A549 (cell line): ENCODE results near the gene ULK4. TPM values are rescaled to one million over a fixed set of nuclear protein-coding genes. Genes with fewer than 3 reads are reported as not detected.
"Not testable (repeated sequence)": the region's sequence is repeated elsewhere in the genome, so short reads cannot be mapped to it uniquely, and the experiment has no call there.

ENCODE experiments used
- ATAC-seq, 2 experiments: fragments of 200-7000 bp in 1 of 2; fragments of >200 bp in 1 of 2; cut with Nextera tagmentation in 1 of 2; cut with Tn5 transposase in 1 of 2; 3 replicates each; pipeline versions ENCODE4 v1.8.0 to v1.9.1; 2018 to 2020; ENCODE audit warnings: mild to moderate bottlenecking in 1 of 2, moderate library complexity in 1 of 2
- CTCF ChIA-PET: fragments of 300-600 bp; sonication (Branson Sonifier 250); formaldehyde crosslinking; extraction: SDS; loops from one replicate; lab custom pipeline; 2021; ENCODE audit warnings: antibody characterized with exemption, inconsistent platforms; lab: Yijun Ruan, JAX
- POLR2A ChIA-PET: fragments of 350-600 bp; formaldehyde crosslinking; extraction: SDS; loops from one replicate; lab custom pipeline; 2021; ENCODE audit warnings: antibody characterized with exemption, inconsistent platforms; lab: Yijun Ruan, JAX
- DNase-seq, 2 experiments: peaks; one replicate each; pipeline versions ENCODE4 v3.0.0 to v3.0.0-alpha.2; 2011 to 2016; ENCODE audit warnings: low read depth in 1 of 2, low spot score in 1 of 2
- FAIRE-seq: peaks from 2 replicates; lab custom pipeline; 2011; peaks lifted over from hg19 to GRCh38; lab: Jason Lieb, UNC
- H3K27ac ChIP-seq, 2 experiments: fragments of >200 bp; sonication (Bioruptor Twin); formaldehyde crosslinking; 3 replicates each; pipeline ENCODE4 v1.5.1; 2016 to 2017
- H3K4me1 ChIP-seq: fragments of >200 bp; sonication (Bioruptor Twin); formaldehyde crosslinking; 3 replicates; pipeline ENCODE4 v1.6.1; 2016
- H3K4me2 ChIP-seq: fragments of >200 bp; sonication (Bioruptor Twin); formaldehyde crosslinking; 3 replicates; pipeline ENCODE4 v1.6.1; 2016
- H3K4me3 ChIP-seq: fragments of >200 bp; sonication (Bioruptor Twin); formaldehyde crosslinking; 3 replicates; pipeline ENCODE4 v1.5.1; 2016
- H3K9me3 ChIP-seq: fragments of >200 bp; sonication (Bioruptor Twin); formaldehyde crosslinking; 3 replicates; pipeline ENCODE4 v1.6.1; 2016
- CEBPB ChIP-seq, 2 experiments: fragments of >200 bp in 1 of 2; sonication (Bioruptor Twin) in 1 of 2; formaldehyde crosslinking in 1 of 2; IDR thresholded peaks; 2 replicates each; pipeline ENCODE4 v1.6.1; 2012 to 2016
- CHD2 ChIP-seq: fragments of 150-350 bp; IDR thresholded peaks from 2 replicates; pipeline ENCODE4 v1.6.1; 2014; ENCODE audit warnings: low read length; ENCODE audit not compliant: partially characterized antibody
- CTCF ChIP-seq: fragments of >200 bp; sonication (Bioruptor Twin); formaldehyde crosslinking; IDR thresholded peaks from 3 replicates; pipeline ENCODE4 v1.5.1; 2016
- E2F6 ChIP-seq: IDR thresholded peaks from 2 replicates; pipeline ENCODE4 v1.6.1; 2012; ENCODE audit warnings: low read depth, borderline replicate concordance
- EHMT2 ChIP-seq: fragments of 200-600 bp; sonication (generic); IDR thresholded peaks from 2 replicates; pipeline ENCODE4 v1.6.1; 2016; ENCODE audit warnings: antibody characterized with exemption, low read depth, mild to moderate bottlenecking, moderate library complexity
- EP300 ChIP-seq, 2 experiments: fragments of >200 bp; sonication (Bioruptor Twin); formaldehyde crosslinking; IDR thresholded peaks; 2 replicates in 1 of 2; 3 replicates in 1 of 2; pipeline ENCODE4 v1.6.1; 2016 to 2017
- FOSB ChIP-seq: fragments of 250-450 bp; sonication (Bioruptor Pico); IDR thresholded peaks from 2 replicates; pipeline ENCODE4 v1.5.0; 2020; ENCODE audit warnings: mild to moderate bottlenecking, moderate library complexity
- HDAC2 ChIP-seq: fragments of 200-600 bp; sonication (generic); IDR thresholded peaks from 2 replicates; pipeline ENCODE4 v1.6.1; 2016
- HES2 ChIP-seq: fragments of >200 bp; sonication (Bioruptor Twin); formaldehyde crosslinking; IDR thresholded peaks from 2 replicates; pipeline ENCODE4 v1.6.1; 2016
- HOXA7 ChIP-seq: fragments of 250-450 bp; sonication (Bioruptor Pico); IDR thresholded peaks from 2 replicates; pipeline ENCODE4 v1.5.0; 2020; ENCODE audit warnings: mild to moderate bottlenecking, moderate library complexity
- MAFK ChIP-seq: fragments of 450-650 bp; IDR thresholded peaks from 2 replicates; pipeline ENCODE4 v1.6.1; 2014; ENCODE audit not compliant: partially characterized antibody
- MYC ChIP-seq: IDR thresholded peaks from 2 replicates; pipeline ENCODE4 v1.6.1; 2012; ENCODE audit warnings: mild to moderate bottlenecking, inconsistent platforms, low read length, improper control_type of control experiment, borderline replicate concordance
- NFE2L2 ChIP-seq: fragments of 150-350 bp; conservative IDR thresholded peaks from 2 replicates; pipeline ENCODE4 v1.6.1; 2014; ENCODE audit warnings: low read length
- PHF8 ChIP-seq: fragments of 200-600 bp; sonication (generic); IDR thresholded peaks from 2 replicates; pipeline ENCODE4 v1.6.1; 2016; ENCODE audit warnings: low read depth, mild to moderate bottlenecking, antibody characterized with exemption, moderate library complexity, borderline replicate concordance
- POLR2A ChIP-seq: IDR thresholded peaks from 2 replicates; pipeline ENCODE4 v1.6.1; 2012; ENCODE audit warnings: mild to moderate bottlenecking, low read length
- RAD21 ChIP-seq, 2 experiments: fragments of >200 bp in 1 of 2; sonication (Bioruptor Twin) in 1 of 2; formaldehyde crosslinking in 1 of 2; IDR thresholded peaks in 1 of 2; conservative IDR thresholded peaks in 1 of 2; 2 replicates in 1 of 2; 3 replicates in 1 of 2; pipeline ENCODE4 v1.6.1; 2012 to 2018; ENCODE audit warnings: inconsistent platforms in 1 of 2
- RCOR1 ChIP-seq: fragments of 150-350 bp; IDR thresholded peaks from 2 replicates; pipeline ENCODE4 v1.6.1; 2014; ENCODE audit warnings: antibody characterized with exemption, low read length, low read depth
- REST ChIP-seq: fragments of 200-600 bp; sonication (generic); IDR thresholded peaks from 2 replicates; pipeline ENCODE4 v1.6.1; 2016; ENCODE audit warnings: antibody characterized with exemption, mild to moderate bottlenecking, moderate library complexity
- RFX5 ChIP-seq: fragments of 450-650 bp; IDR thresholded peaks from 2 replicates; pipeline ENCODE4 v1.7.1; 2014; ENCODE audit warnings: antibody characterized with exemption, mild to moderate bottlenecking, moderate library complexity
- RNF2 ChIP-seq: fragments of 200-600 bp; sonication (generic); IDR thresholded peaks from 2 replicates; pipeline ENCODE4 v1.6.1; 2016; ENCODE audit warnings: low read depth, mild to moderate bottlenecking, antibody characterized with exemption, moderate library complexity, borderline replicate concordance
- SMC3 ChIP-seq: fragments of >200 bp; sonication (Bioruptor Twin); formaldehyde crosslinking; IDR thresholded peaks from 3 replicates; pipeline ENCODE4 v1.6.1; 2018; ENCODE audit warnings: inconsistent platforms
- USF2 ChIP-seq: fragments of 450-650 bp; IDR thresholded peaks from 2 replicates; pipeline ENCODE4 v1.6.1; 2014; ENCODE audit warnings: antibody characterized with exemption
- ZNF302 ChIP-seq: fragments of 250-450 bp; sonication (Bioruptor Pico); IDR thresholded peaks from 2 replicates; pipeline ENCODE4 v1.9.0; 2021; ENCODE audit warnings: inconsistent platforms, mild to moderate bottlenecking, moderate library complexity
- WGBS: methylation state at CpG from one replicate; pipeline ENCODE4 v1.1.6; 2017; ENCODE audit errors: missing lambda C conversion rate; 5-methylcytosine and 5-hydroxymethylcytosine counted together
- polyA plus RNA-seq, 4 experiments: library from polyadenylated mRNA; depleted of rRNA in 3 of 4; stranded (reverse); fragments of >200 nt; fragmentation: RNase III in 1 of 4; extraction: RNeasy Plus Mini Kit Qiagen cat#74134 plus additional on column Dnase treatment in 1 of 4; gene quantifications; 2 replicates in 3 of 4; 3 replicates in 1 of 4; pipeline ENCODE4 v1.2.3, GENCODE V29; 2011 to 2017

Gene ULK4
- polyA plus RNA-seq, 2 of the 4 experiments (the other 2 are of a cell fraction) = 4.9 to 7.7 TPM

GRCh38 chr3:41569632-41570305 is 392.1 kb downstream of the ULK4 start:
- FAIRE-seq = no peak
- POLR2A ChIA-PET = no interaction called here
- Histone ChIP-seq H3K4me3 (no peak overlapping the region), H3K9me3 (no peaks in the 10 kb centered on the region), H3K27ac (no peak overlapping the region), H3K4me2 (no peak overlapping the region), H3K4me1 (no peaks in the 10 kb centered on the region)
- CTCF ChIA-PET = no interaction called here
- no peak for DNase-seq
- no peak for TF ChIP-seq SMC3
- peak; percentile 79 for TF ChIP-seq MAFK
- ATAC-seq = no peak
- 58% methylated on average over 9 of the region's 9 CpGs for WGBS

GRCh38 chr3:41565948-41566514 is 395.9 kb downstream of the ULK4 start:
- no peak for ATAC-seq
- WGBS = 49% methylated on average over 3 of the region's 3 CpGs
- ChIA-PET CTCF (no interaction called here), POLR2A (no interaction called here)
- Histone ChIP-seq H3K4me3 (no peak overlapping the region), H3K4me1 (no peaks in the 10 kb centered on the region), H3K27ac (no peak overlapping the region), H3K4me2 (no peak overlapping the region), H3K9me3 (no peaks in the 10 kb centered on the region)
- FAIRE-seq = no peak
- DNase-seq = no peak
- TF ChIP-seq HES2 (no peak), USF2 (no peak)

GRCh38 chr3:41565003-41565402 is 396.9 kb downstream of the ULK4 start:
- 84% methylated on average over 5 of the region's 5 CpGs for WGBS
- no peak overlapping the region for H3K27ac ChIP-seq
- POLR2A ChIA-PET = no interaction called here
- CTCF ChIA-PET = no interaction called here
- TF ChIP-seq FOSB (CRISPR knock-in tag) (no peak), CTCF (no peak), RFX5 (no peak), EHMT2 (no peak), E2F6 (no peak), ZNF302 (CRISPR knock-in tag) (no peak), NFE2L2 (no peak), HDAC2 (no peak), RNF2 (no peak), CEBPB (IDR thresholded peaks at IDR 0.05) (no peak), RCOR1 (no peak), RAD21 (conservative IDR thresholded peaks at IDR 0.05 in 1 of 2, IDR thresholded peaks at IDR 0.05 in 1 of 2) (no peak), REST (no peak), POLR2A (no peak), HOXA7 (CRISPR knock-in tag) (no peak), MYC (no peak), PHF8 (no peak), CHD2 (no peak), EP300 (IDR thresholded peaks at IDR 0.05) (no peak)
- FAIRE-seq (no peak), DNase-seq (no peak), ATAC-seq (no peak)
- H3K4me1 ChIP-seq = no peaks in the 10 kb centered on the region
- H3K4me3 ChIP-seq = no peak overlapping the region
- H3K4me2 ChIP-seq = no peak overlapping the region
- H3K9me3 ChIP-seq = no peaks in the 10 kb centered on the region

- ATAC-seq, POLR2A ChIA-PET, H3K4me2 ChIP-seq, H3K9me3 ChIP-seq, H3K4me1 ChIP-seq, CTCF ChIA-PET, DNase-seq, FAIRE-seq, H3K27ac ChIP-seq, H3K4me3 ChIP-seq: not testable (repeated sequence)
- 63% methylated on average over 5 of the region's 5 CpGs for WGBS
Measured at GRCh38 chr3:41556245-41556644, 405.7 kb downstream of the ULK4 start.
